ENCODE data around the gene LGALS9B.
"Not testable (repeated sequence)": the region's sequence is repeated elsewhere in the genome, so short reads cannot be mapped to it uniquely, and the experiment has no call there.

- TF ChIP-seq POLR2A (IDR thresholded peaks at IDR 0.05); POLR2AphosphoS5 (IDR thresholded peaks at IDR 0.05); EP300 (IDR thresholded peaks at IDR 0.05; ENCODE audit: low read depth): not testable (repeated sequence)
- TF ChIP-seq, protein P1, sequence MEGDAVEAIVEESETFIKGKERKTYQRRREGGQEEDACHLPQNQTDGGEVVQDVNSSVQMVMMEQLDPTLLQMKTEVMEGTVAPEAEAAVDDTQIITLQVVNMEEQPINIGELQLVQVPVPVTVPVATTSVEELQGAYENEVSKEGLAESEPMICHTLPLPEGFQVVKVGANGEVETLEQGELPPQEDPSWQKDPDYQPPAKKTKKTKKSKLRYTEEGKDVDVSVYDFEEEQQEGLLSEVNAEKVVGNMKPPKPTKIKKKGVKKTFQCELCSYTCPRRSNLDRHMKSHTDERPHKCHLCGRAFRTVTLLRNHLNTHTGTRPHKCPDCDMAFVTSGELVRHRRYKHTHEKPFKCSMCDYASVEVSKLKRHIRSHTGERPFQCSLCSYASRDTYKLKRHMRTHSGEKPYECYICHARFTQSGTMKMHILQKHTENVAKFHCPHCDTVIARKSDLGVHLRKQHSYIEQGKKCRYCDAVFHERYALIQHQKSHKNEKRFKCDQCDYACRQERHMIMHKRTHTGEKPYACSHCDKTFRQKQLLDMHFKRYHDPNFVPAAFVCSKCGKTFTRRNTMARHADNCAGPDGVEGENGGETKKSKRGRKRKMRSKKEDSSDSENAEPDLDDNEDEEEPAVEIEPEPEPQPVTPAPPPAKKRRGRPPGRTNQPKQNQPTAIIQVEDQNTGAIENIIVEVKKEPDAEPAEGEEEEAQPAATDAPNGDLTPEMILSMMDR (IDR thresholded peaks at IDR 0.05) = not testable (repeated sequence)
Observed at GRCh38 chr17:20474081-20474480, 6.7 kb upstream of the LGALS9B start.
